OCI-LY7 (cell line): ENCODE measurements around the gene MMRN1. TPM values are rescaled to one million over a fixed set of nuclear protein-coding genes. Genes with fewer than 3 reads are reported as not detected.

ENCODE experiments used
- BruUV-seq: library from RNA; stranded (reverse); fragments of 400-500 nt; replicated peaks from 2 replicates; lab custom pipeline; 2021; lab: Mats Ljungman, UMichigan
- CTCF ChIA-PET: fragments of 300-600 bp; sonication (Branson Sonifier 250); formaldehyde crosslinking; loops from one replicate; lab custom pipeline; 2022; ENCODE audit warnings: antibody characterized with exemption; ENCODE audit not compliant: unreplicated experiment; lab: Charles Lee
- POLR2A ChIA-PET: fragments of 300-600 bp; sonication (Branson Sonifier 250); formaldehyde crosslinking; loops from one replicate; lab custom pipeline; 2022; ENCODE audit warnings: antibody characterized with exemption; lab: Charles Lee
- DNase-seq: peaks from one replicate; pipeline ENCODE4 v3.0.0-alpha.2; 2015; ENCODE audit warnings: low spot score
- H2AFZ ChIP-seq: fragments of 200-600 bp; sonication (generic), shearing (Covaris generic); 2 replicates; pipeline ENCODE4 v1.6.1; 2014; ENCODE audit warnings: mild to moderate bottlenecking, antibody characterized with exemption, low read length, moderate library complexity
- H3K27ac ChIP-seq: fragments of 200-600 bp; sonication (generic); 2 replicates; pipeline ENCODE4 v1.5.1; 2014; ENCODE audit warnings: mixed run types, low read depth, mild to moderate bottlenecking, moderate library complexity, low read length, inconsistent platforms; ENCODE audit not compliant: poor library complexity, severe bottlenecking
- H3K36me3 ChIP-seq: fragments of 200-600 bp; sonication (generic); 2 replicates; pipeline ENCODE4 v1.6.1; 2014; ENCODE audit warnings: mild to moderate bottlenecking, antibody characterized with exemption, low read length, moderate library complexity, mixed read lengths; ENCODE audit not compliant: insufficient read depth
- H3K4me1 ChIP-seq: fragments of 200-600 bp; sonication (generic); 2 replicates; pipeline ENCODE4 v1.5.1; 2014; ENCODE audit warnings: mild to moderate bottlenecking, low read length; ENCODE audit not compliant: insufficient read depth, poor library complexity, severe bottlenecking
- H3K4me2 ChIP-seq: fragments of 200-600 bp; sonication (generic); 2 replicates; pipeline ENCODE4 v1.6.1; 2014; ENCODE audit warnings: mild to moderate bottlenecking, low read length
- H3K4me3 ChIP-seq: fragments of 200-600 bp; sonication (generic); 2 replicates; pipeline ENCODE4 v1.5.1; 2014; ENCODE audit warnings: mild to moderate bottlenecking, low read depth, low read length; ENCODE audit not compliant: poor library complexity, severe bottlenecking
- H3K79me2 ChIP-seq: fragments of 200-600 bp; sonication (generic); 2 replicates; pipeline ENCODE4 v1.6.1; 2016; ENCODE audit warnings: low read depth, mild to moderate bottlenecking, low read length, moderate library complexity, mixed read lengths; ENCODE audit not compliant: insufficient read depth
- H3K9me2 ChIP-seq: fragments of 200-600 bp; sonication (generic); 2 replicates; pipeline ENCODE4 v1.6.1; 2016; ENCODE audit warnings: mild to moderate bottlenecking, low read length, mixed read lengths; ENCODE audit not compliant: insufficient read depth
- H3K9me3 ChIP-seq: fragments of 200-600 bp; sonication (generic); 2 replicates; pipeline ENCODE4 v1.6.1; 2014; ENCODE audit warnings: mild to moderate bottlenecking, mixed run types, low read length, mixed read lengths
- H4K20me1 ChIP-seq: fragments of 200-600 bp; sonication (generic); 2 replicates; pipeline ENCODE4 v1.6.1; 2014; ENCODE audit warnings: mild to moderate bottlenecking, antibody characterized with exemption, low read length, moderate library complexity, mixed read lengths; ENCODE audit not compliant: insufficient read depth
- EZH2phosphoT487 ChIP-seq: fragments of 200-600 bp; sonication (generic); IDR thresholded peaks from 2 replicates; pipeline ENCODE4 v1.6.1; 2018; ENCODE audit warnings: low read depth, borderline replicate concordance, mild to moderate bottlenecking, mixed run types, antibody characterized with exemption, low read length, moderate library complexity, mixed read lengths
- intact Hi-C: fragments of 100-400 bp; cut with micrococcal nuclease; formaldehyde crosslinking; loops from one replicate; pipeline ENCODE4 v1.10.0; 2022; ENCODE audit not compliant: unreplicated experiment
- total RNA-seq, 2 experiments: library from RNA; depleted of rRNA in 1 of 2; stranded (reverse); fragments of >200 nt in 1 of 2; shearing (Covaris generic) in 1 of 2; gene quantifications; 2 replicates each; pipeline ENCODE4 v1.2.3, GENCODE V29; 2014 to 2022
- TF ChIP-seq, protein P1 (sequence below): fragments of 200-600 bp; sonication (generic); conservative IDR thresholded peaks from 2 replicates; pipeline ENCODE4 v1.5.1; 2014; ENCODE audit warnings: mild to moderate bottlenecking, antibody characterized with exemption, low read length, moderate library complexity, mixed read lengths

The MMRN1 gene
- total RNA-seq, 2 experiments from 2014 or later = 0.13 TPM; not detected in 1

DNA sequence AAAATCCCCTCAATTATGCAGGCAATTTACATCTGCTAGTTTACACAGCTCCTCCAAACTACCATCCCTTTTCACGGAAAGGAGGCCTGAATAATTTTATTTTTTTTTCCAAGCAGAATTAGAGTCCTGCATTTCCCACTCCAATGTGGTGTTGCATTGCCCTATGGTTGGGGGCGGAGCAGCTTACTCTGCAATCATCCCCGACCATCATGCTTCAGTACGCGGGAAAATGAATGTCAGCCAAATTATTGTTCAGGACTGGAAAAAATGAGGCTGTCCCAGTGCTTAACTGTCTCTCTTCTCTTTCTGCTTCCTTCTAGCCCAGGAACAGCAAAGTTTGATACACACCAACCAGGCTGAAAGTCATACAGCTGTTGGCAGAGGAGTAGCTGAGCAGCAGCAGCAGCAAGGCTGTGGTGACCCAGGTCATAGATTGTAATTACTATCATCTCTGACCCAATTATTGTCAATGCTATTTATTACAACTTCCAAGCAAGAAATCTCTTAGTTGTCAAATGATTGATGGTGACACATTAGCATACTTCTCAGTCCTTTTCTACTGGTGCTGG lies 28.3 kb downstream of the MMRN1 start:
- Histone ChIP-seq H3K4me3 (no peak overlapping the region), H3K4me1 (no peaks in the 10 kb centered on the region), H3K36me3 (no peaks in the 10 kb centered on the region), H3K9me2 (no peaks in the 10 kb centered on the region), H3K4me2 (no peak overlapping the region), H3K9me3 (no peaks in the 10 kb centered on the region), H3K79me2 (no peaks in the 10 kb centered on the region), H2AFZ (no peak overlapping the region), H3K27ac (no peak overlapping the region), H4K20me1 (no peaks in the 10 kb centered on the region)
- POLR2A ChIA-PET = interaction anchor here (1.1 kb wide), 1 partner anchor 104 kb away, joined by 3 read pairs; no protein-coding TSS in a partner anchor
- TF ChIP-seq, protein P1, sequence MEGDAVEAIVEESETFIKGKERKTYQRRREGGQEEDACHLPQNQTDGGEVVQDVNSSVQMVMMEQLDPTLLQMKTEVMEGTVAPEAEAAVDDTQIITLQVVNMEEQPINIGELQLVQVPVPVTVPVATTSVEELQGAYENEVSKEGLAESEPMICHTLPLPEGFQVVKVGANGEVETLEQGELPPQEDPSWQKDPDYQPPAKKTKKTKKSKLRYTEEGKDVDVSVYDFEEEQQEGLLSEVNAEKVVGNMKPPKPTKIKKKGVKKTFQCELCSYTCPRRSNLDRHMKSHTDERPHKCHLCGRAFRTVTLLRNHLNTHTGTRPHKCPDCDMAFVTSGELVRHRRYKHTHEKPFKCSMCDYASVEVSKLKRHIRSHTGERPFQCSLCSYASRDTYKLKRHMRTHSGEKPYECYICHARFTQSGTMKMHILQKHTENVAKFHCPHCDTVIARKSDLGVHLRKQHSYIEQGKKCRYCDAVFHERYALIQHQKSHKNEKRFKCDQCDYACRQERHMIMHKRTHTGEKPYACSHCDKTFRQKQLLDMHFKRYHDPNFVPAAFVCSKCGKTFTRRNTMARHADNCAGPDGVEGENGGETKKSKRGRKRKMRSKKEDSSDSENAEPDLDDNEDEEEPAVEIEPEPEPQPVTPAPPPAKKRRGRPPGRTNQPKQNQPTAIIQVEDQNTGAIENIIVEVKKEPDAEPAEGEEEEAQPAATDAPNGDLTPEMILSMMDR = no peak
- no peak for TF ChIP-seq EZH2phosphoT487
- intact Hi-C loops = no loop called here
- BruUV-seq = no TSS peak
- DNase-seq = no peak
- CTCF ChIA-PET = no interaction called here

DNA sequence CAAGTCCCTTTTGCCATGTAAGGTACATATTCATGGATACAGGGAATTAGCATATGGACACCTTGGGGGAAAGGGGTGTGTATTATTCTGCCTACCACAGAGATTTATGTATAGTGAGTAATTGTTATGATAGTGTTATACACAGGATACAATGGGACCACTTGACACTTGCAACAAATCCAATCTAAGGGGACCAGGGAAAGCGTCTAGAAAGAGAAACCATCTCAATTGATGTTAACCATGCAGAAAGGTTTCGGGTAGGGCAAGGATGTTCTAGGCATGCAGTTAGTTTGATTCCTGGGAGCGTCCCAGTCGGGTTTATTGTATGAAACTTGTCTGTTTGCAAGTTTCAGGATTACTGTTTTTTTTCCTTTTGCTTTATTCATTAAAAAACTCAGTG lies 34.2 kb downstream of the MMRN1 start:
- Histone ChIP-seq H3K4me1 (no peaks in the 10 kb centered on the region), H3K4me3 (no peak overlapping the region), H3K4me2 (no peak overlapping the region), H4K20me1 (no peaks in the 10 kb centered on the region), H3K27ac (no peak overlapping the region), H3K9me3 (no peaks in the 10 kb centered on the region), H3K79me2 (no peaks in the 10 kb centered on the region), H3K36me3 (no peaks in the 10 kb centered on the region), H3K9me2 (no peaks in the 10 kb centered on the region), H2AFZ (no peak overlapping the region)
- ChIA-PET CTCF (no interaction called here), POLR2A (no interaction called here)
- intact Hi-C loops = no loop called here
- no peak for DNase-seq
- no peak for TF ChIP-seq EZH2phosphoT487
- TF ChIP-seq, protein P1 = no peak
- no TSS peak for BruUV-seq

DNA sequence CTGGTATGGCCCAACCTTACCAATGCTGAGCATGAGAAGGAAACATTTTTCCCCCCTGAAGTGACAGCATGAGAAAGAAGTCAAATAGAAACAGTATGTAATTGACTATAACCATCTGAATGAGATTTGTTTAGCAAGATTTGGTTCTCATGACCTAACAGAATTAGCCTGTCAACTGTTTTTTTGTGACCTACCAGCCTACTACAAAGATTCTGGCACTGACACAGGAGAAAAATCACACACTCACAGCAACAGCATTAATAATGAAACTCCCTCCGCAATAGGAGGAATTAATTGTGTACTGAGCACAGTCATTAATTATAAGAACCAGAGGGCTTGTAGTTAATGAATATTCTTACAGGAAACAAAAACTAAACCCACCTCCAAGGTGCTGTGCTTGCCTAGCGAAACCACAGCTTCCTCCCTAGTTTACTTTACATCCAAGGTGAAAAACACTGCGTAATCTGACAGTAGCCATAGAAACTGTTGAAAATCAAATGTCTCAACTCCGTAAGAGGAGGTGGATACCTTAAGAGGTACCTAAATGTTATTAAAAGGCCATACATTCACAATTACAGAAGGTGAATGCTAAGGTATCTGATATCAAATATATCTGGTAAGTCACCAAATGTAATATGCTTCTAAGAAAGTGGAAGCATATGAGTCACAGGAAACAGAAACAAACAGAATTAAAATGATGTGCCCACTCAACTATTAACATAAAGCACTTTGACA lies 34.9 kb downstream of the MMRN1 start:
- intact Hi-C loops = no loop called here
- no peaks in the 10 kb centered on the region for H3K79me2 ChIP-seq
- H3K4me3 ChIP-seq = no peak overlapping the region
- H4K20me1 ChIP-seq = no peaks in the 10 kb centered on the region
- H3K4me1 ChIP-seq = no peaks in the 10 kb centered on the region
- H3K36me3 ChIP-seq = no peaks in the 10 kb centered on the region
- H2AFZ ChIP-seq = no peak overlapping the region
- no peaks in the 10 kb centered on the region for H3K9me2 ChIP-seq
- ChIA-PET CTCF (no interaction called here), POLR2A (no interaction called here)
- no peak overlapping the region for H3K4me2 ChIP-seq
- TF ChIP-seq, protein P1 = no peak
- TF ChIP-seq EZH2phosphoT487 = no peak
- DNase-seq = no peak
- no peak overlapping the region for H3K27ac ChIP-seq
- BruUV-seq = no TSS peak
- H3K9me3 ChIP-seq = no peaks in the 10 kb centered on the region
